DND-41 (cell line): Measurements from ENCODE around the gene SOX4.

Experiments used
- EZH2 ChIP-seq: IDR thresholded peaks from 3 replicates; pipeline ENCODE4 v1.6.1; 2012; ENCODE audit warnings: borderline replicate concordance, low read depth, mild to moderate bottlenecking, moderate library complexity, low read length, inconsistent platforms; ENCODE audit not compliant: severe bottlenecking
- TF ChIP-seq, protein P1 (sequence below): IDR thresholded peaks from 2 replicates; pipeline ENCODE4 v1.5.1; 2012; ENCODE audit warnings: borderline replicate concordance, low read length, moderate library complexity, mild to moderate bottlenecking; ENCODE audit not compliant: poor library complexity, severe bottlenecking; ENCODE audit errors: extremely low read depth

DNA sequence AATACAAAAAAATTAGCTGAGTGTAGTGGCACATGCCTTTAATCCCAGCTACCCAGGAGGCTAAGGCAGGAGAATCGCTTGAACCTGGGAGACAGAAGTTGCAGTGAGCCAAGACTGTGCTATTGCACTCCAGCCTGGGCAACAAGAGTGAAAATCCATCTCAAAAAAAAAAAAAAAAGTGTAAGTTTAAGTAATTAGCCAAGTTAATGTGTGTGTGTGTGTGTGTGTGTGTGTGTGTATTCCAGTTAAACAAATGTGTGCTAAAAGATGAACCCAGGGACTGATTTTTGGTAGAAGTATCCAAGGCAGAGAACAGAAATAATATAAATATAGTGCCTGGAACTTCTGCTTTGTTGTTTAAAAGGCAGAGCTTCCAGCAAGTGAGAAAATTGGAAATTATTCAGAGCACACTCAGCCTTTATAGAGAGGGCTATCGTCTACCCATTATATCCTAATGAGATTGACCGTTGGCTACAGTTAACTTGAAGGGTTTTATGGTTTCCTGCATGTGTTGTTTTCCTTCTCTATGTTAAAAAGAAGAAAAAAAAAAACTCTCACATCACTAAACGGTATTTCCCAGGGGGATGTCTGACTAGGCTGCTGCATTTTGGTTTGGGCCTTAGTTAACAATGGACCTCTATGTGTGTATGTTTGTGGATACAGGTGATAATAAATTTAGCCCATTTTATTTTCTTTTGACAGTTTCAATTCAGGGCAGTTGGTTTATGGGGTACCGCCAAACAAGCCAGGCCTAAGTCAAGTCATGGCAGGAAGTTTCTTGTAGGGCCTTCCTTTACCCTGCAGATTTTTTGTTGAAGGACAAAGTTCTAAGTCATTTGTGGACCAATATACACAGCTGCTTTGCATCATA is 9.8 kb downstream of the SOX4 start:
- TF ChIP-seq, protein P1, sequence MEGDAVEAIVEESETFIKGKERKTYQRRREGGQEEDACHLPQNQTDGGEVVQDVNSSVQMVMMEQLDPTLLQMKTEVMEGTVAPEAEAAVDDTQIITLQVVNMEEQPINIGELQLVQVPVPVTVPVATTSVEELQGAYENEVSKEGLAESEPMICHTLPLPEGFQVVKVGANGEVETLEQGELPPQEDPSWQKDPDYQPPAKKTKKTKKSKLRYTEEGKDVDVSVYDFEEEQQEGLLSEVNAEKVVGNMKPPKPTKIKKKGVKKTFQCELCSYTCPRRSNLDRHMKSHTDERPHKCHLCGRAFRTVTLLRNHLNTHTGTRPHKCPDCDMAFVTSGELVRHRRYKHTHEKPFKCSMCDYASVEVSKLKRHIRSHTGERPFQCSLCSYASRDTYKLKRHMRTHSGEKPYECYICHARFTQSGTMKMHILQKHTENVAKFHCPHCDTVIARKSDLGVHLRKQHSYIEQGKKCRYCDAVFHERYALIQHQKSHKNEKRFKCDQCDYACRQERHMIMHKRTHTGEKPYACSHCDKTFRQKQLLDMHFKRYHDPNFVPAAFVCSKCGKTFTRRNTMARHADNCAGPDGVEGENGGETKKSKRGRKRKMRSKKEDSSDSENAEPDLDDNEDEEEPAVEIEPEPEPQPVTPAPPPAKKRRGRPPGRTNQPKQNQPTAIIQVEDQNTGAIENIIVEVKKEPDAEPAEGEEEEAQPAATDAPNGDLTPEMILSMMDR = no peak
- TF ChIP-seq EZH2 = no peak
